GM19455 (cell line): Measurements from ENCODE around the gene RAP1GAP2.

Experiments
- ATAC-seq: cut with Tn5 transposase; IDR thresholded peaks from one replicate; pipeline ENCODE4 v1.9.1; 2021; ENCODE audit not compliant: unreplicated experiment

Gene RAP1GAP2

GRCh38 chr17:2909175-2909845, 113.1 kb downstream of the RAP1GAP2 start:
- ATAC-seq: no peak

DNA sequence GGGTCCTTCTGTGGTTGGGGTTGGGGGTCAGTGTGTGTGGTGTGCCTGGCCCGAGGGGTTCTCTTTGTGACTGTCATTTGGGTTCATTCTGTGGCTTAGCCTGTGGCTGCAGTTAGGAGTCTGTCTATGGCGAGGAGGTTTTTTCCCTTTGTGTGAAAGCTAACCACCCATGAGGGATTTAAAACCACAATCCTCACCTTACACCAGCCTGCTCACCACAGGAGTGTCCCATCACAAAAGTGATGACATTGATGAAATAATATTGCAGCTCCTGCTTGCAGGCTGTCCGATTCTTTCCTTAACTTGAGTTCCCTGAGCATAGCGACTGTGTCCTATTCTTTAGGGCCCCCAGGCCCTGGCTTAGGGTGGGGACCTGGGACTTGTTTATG, 113.6 kb downstream of the RAP1GAP2 start:
- no peak for ATAC-seq

DNA sequence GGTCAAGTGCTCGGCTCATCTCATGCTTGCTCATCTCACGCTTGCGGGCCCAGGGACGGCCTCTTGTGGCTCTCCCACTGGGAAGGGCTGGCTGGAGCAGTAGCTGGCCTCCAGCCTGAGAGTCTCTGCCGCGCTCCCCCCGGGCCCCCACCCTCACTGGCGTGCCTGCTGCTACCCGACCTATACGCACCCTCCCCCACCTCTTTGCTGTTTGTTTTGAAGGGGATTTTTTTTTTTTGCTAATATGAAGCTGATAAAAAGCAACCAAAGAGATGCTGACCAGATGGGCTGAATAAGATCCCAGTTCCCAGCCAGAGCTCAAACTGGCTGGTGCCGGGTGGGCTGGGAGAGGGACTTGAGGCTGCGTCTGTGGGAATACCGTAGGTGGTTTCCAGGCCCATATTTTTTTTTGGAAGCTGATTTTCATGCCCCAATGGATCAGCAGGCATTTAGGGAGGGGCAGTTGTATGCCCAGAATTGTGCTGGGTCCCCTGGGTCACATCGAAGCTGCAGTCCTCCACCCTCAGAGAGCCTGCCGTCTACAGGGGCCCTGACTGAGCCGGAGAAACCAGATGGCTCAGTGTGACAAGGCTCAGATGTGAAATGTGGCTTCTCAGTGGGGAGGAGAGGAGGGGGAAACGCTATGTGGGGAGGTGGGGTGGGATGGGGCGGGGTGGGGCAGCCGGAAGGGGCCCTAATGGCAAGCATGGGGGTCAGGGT, 115.0 kb downstream of the RAP1GAP2 start:
- ATAC-seq: no peak

GRCh38 chr17:2911755-2912111, 115.5 kb downstream of the RAP1GAP2 start:
- ATAC-seq: no peak

GRCh38 chr17:2912754-2913153, 116.5 kb downstream of the RAP1GAP2 start:
- ATAC-seq: no peak

DNA sequence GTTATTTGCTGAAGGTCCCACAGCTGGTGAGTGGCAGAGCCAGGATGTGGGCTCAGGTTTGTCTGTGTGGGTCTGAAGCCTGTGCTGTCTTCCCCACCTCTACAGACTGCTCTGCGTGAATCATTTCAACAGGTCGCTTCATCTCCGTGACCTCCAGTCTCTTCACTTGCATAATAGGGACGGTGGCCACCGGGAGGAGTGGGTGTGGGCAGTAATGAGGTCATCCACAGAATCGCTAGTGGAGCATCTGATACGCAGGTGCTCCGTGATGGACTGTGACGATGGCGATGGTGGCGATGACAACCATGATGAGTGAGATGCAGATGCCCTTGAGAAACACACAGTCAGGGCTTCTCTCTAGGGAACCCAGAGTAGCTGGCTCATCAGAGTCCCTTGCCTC, 120.2 kb downstream of the RAP1GAP2 start:
- no peak for ATAC-seq

DNA sequence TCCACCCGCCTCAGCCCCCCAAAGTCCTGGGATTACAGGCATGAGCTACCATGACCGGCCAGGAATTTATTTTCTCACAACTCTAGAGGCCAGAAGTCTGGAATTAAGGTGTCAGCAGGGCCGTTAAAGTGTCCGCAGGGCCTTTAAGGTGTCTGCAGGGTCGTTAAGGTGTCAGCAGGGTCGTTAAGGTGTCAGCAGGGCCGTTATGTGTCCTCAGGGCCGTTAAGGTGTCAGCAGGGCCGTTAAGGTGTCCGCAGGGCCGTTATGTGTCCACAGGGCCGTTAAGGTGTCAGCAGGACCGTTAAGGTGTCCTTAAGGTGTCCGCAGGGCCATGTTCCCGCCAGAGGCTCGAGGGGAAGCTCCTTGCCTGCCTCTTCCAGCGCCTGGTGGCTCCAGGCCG, 125.2 kb downstream of the RAP1GAP2 start:
- ATAC-seq: no peak

GRCh38 chr17:2924211-2924610, 128.0 kb downstream of the RAP1GAP2 start:
- ATAC-seq: no peak

- no peak for ATAC-seq
Observed at GRCh38 chr17:2925011-2925410, 128.8 kb downstream of the RAP1GAP2 start.

- ATAC-seq: no peak
Observed at GRCh38 chr17:2926019-2926650, 129.9 kb downstream of the RAP1GAP2 start.

DNA sequence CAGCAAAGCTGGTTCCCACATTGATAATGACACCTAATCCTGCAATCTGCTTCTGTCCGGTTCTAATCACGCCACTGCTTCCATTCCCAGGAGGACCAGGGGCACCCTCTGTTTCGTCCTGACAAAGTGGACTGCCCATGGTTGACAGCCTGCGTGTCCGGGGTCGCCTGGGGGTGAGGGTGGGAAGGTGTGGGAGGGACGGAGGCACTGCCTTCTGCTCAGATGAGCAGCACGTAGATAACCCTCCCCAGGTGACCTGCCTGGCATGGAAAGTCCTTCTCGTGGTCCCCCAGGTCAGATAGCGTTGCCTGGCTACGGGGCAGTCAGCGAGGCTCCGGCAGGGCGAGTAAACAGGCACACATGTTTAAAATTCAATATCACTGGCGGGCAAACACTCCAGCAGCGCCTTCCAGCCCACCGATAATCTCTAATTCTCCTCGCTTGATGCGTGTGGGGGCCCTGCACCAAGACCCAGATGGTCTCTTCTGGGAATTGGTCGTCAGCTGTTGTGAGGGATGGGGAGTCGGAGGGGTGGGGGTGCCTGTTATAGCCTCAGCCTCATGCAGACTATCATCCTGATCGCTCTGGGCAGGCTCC, 132.2 kb downstream of the RAP1GAP2 start:
- no peak for ATAC-seq

DNA sequence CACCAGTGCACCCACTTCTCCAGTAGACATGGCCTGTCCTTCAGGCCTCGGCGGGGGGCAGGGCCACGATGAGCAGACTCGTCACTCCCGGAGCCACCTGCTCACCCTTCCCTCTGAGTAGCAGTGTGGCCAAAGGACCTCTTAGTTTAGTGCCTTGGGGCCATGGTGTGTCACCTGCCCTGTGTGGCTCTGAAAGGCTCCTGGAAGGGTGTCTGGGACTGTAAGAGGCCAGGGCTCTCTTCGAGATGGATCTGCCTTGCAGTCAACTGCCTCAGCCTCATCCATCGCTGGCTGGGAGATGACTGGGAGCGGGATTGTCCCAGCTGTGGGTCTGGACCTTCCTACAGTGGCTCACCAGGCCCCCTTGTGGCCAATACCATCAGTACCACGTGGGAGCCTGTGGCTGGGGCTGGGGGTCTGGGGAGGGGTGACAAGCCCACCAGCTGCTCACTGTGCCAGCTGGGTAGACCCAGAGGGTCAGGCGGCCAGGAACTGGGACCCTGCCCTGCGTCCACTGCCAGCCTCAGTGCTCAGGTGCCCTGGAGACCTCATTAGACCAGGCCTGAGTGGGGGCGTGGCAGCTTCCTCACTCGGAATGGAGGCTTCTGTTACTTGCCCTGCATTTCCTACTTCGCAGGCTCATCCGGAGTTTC, 133.8 kb downstream of the RAP1GAP2 start:
- ATAC-seq: no peak

- no peak for ATAC-seq
Observed at GRCh38 chr17:2931876-2932275, 135.6 kb downstream of the RAP1GAP2 start.

DNA sequence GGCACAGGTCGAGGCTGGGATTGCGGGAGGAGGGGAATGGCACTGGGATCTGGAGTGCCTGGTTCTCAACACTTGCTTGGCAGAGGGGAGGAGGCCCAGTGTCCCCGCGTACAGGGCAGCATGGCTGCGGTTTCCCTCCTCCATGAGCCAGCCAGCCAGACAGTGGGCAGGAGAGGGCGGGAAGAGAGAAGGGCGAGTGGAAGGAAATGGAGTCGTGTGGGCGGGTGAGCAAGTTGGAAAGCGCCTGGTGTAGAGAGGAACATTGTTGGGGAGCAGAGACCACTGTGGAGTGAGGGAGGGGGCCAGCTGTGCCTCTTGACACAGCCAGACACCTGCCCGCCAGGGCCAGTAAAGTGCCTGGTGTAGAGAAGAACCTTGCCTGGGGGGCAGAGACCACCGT, 136.7 kb downstream of the RAP1GAP2 start:
- ATAC-seq: no peak

GRCh38 chr17:2933606-2934005, 137.4 kb downstream of the RAP1GAP2 start:
- ATAC-seq: no peak

- no peak for ATAC-seq
Observed at GRCh38 chr17:2935632-2936031, 139.4 kb downstream of the RAP1GAP2 start.

DNA sequence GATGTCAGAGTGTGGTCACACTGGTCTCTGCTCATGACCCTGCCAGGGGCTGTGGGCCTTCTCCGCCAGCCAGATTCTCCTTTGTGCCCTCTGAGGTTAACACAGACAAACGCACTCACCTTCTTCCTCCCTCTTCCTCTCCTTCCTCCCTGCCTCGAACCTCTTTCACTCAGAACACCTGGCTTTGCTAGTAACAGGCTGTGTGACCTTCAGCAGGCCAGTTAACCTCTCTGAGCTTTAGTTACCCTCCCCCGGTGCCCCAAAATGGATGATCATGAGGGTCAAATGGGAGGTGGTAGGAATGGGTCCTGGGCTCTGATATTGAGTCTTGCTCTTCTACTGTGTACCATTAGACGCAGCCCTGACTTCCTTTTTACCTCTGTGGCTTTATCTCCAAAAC, 140.1 kb downstream of the RAP1GAP2 start:
- no peak for ATAC-seq

- ATAC-seq: no peak
Observed at GRCh38 chr17:2936771-2937321, 140.6 kb downstream of the RAP1GAP2 start.

DNA sequence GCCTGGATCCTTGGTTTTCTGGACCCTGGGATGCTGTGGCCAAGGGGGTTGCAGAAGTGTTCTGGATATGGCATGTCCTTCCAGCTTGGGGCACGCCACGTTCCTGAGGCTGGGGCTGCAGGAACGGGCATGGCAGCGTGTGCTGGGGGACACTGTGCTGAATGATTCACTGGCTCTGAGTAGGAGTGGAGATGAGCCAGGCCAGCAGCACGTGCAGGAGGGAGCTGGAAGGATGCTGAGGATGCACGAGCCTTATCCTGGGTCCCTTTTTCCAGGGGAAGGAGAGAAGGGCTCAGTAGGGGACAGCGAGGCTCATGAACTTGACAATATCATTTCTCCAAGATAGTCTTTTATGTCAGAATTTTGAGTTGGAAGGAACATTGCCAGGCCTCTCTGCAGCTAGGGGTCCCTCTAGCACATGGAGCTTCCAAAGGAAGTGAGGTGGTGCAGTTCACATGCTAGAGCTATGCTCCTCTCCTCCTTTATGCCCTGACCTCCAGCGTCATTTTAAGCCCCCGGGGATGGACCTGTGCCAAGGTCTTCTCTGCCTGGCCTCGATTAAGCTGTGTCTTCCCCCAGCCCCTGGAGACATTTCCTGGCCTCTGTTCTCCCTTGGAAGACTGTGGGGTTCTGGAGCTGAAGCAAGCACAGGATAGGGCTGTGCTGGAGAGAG, 141.2 kb downstream of the RAP1GAP2 start:
- no peak for ATAC-seq

- ATAC-seq: no peak
Observed at GRCh38 chr17:2939714-2940351, 143.6 kb downstream of the RAP1GAP2 start.
